ENCODE results near the gene UGGT2.

Gene UGGT2, protein sequence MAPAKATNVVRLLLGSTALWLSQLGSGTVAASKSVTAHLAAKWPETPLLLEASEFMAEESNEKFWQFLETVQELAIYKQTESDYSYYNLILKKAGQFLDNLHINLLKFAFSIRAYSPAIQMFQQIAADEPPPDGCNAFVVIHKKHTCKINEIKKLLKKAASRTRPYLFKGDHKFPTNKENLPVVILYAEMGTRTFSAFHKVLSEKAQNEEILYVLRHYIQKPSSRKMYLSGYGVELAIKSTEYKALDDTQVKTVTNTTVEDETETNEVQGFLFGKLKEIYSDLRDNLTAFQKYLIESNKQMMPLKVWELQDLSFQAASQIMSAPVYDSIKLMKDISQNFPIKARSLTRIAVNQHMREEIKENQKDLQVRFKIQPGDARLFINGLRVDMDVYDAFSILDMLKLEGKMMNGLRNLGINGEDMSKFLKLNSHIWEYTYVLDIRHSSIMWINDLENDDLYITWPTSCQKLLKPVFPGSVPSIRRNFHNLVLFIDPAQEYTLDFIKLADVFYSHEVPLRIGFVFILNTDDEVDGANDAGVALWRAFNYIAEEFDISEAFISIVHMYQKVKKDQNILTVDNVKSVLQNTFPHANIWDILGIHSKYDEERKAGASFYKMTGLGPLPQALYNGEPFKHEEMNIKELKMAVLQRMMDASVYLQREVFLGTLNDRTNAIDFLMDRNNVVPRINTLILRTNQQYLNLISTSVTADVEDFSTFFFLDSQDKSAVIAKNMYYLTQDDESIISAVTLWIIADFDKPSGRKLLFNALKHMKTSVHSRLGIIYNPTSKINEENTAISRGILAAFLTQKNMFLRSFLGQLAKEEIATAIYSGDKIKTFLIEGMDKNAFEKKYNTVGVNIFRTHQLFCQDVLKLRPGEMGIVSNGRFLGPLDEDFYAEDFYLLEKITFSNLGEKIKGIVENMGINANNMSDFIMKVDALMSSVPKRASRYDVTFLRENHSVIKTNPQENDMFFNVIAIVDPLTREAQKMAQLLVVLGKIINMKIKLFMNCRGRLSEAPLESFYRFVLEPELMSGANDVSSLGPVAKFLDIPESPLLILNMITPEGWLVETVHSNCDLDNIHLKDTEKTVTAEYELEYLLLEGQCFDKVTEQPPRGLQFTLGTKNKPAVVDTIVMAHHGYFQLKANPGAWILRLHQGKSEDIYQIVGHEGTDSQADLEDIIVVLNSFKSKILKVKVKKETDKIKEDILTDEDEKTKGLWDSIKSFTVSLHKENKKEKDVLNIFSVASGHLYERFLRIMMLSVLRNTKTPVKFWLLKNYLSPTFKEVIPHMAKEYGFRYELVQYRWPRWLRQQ (N-terminal part only)

DNA sequence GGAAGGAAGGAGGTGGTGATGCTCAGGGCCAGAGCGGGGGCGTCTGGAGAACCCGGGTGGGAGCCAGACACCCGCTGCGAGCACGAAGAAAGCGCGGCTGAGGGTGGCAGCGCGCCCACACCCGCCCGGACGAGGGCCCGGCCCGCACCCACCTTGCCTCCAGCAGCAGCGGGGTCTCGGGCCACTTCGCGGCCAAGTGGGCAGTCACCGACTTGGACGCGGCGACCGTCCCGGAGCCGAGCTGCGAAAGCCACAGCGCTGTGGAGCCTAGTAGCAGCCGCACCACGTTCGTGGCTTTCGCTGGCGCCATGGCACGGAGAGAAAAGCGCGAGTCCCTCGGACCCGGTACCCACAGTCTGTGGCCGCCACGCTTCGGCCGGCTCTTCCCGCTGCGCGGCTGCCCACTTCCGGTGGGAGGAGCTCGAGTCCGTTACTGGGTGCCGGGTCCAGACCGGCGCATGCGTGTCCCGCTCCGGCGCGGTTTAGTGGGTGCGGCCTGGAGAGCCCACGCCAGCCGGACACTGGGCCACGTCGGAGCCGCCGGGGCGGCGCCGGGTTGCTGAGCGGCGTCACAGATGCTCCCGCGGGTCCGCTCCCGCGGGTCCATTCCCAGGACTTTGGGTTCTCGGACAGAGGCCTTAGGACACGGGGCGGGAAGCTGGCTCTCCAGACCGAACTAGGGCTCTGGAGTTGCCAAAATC, at the start of gene UGGT2:
Gene UGGT2, minus strand, starts transcription at position 399 of the 701 bp plus-strand sequence. Its CDS starts 89 bp downstream, at position 310.
- peak in 1 of 2 donors; percentile 6 for DNase-seq (ENCODE audit: low read depth in 2 of 2)

- no peak for DNase-seq (ENCODE audit: low read depth in 2 of 2)
Observed at GRCh38 chr13:96100457-96101220, 47.4 kb upstream of the UGGT2 start.

GRCh38 chr13:96093296-96094006, 40.2 kb upstream of the UGGT2 start:
- no peak for DNase-seq (ENCODE audit: low read depth in 2 of 2)

DNA sequence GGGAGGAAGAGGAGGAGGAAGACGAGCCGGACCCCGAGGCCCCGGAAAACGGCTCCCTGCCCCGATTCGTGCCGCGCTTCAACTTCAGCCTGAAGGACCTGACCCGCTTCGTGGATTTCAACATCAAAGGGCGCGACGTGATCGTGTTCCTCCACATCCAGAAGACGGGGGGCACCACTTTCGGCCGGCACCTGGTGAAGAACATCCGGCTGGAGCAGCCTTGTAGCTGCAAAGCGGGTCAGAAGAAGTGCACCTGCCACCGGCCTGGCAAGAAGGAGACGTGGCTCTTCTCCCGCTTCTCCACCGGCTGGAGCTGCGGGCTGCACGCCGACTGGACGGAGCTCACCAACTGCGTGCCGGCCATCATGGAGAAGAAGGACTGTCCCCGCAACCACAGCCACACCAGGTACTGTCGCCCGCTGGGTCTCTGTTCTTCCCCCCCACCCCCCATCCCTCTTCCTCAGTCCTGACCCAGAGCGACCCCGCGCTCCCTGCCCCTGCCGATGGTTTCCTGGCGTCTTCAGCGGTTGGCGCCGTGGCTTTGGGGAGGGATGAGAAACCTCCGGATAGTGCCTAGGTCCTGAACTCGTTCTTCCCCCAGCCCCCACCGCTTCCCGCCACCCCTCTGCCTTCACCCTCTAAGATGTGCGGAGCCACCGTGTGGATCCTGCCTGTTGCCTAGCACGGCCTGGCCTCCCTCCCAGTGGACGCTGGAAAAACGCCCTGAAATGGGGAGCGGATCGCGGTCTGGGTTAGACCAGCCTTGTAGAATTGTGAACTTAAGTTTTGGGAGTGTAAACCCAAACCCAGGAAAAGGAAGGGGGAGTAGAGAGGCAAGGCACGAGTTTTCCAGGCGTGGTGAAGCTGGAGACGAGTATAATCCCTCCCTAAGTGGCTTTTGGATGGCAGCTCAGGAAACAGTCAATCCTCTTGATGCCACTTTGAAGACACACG, 38.2 kb upstream of the UGGT2 start:
- no peak for DNase-seq (ENCODE audit: low read depth in 2 of 2)

- no peak for DNase-seq (ENCODE audit: low read depth in 2 of 2)
Observed at GRCh38 chr13:96090240-96091101, 37.3 kb upstream of the UGGT2 start.

DNA sequence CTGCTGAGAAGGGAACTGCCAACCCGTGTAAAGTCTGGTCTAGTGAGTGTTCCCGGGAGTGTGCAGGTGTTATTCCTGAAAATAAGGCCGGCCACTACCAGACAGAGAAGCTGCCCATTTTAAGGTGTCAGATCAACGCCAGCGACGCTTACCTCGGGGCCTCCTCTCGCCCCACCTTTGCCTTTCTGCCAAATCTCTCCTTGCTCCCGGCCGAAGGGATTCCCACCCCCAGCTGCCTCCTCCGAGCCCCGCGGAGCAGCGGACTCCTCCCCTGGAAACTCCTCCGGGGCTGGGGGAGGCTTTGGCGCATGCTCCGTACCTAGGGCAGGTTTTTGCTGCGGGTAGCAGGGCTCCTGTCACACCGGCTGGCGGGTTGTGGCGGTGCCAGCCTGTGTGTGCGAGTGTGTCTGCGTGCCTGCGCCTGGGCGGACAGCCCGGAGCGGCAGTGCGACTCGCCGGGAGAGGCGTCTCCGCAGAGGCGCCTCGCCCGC, 36.6 kb upstream of the UGGT2 start, which contains the start of gene HS6ST3:
Gene HS6ST3, plus strand, starts transcription at position 359 of the 491 bp plus-strand sequence.
- no peak for DNase-seq (ENCODE audit: low read depth in 2 of 2)

DNA sequence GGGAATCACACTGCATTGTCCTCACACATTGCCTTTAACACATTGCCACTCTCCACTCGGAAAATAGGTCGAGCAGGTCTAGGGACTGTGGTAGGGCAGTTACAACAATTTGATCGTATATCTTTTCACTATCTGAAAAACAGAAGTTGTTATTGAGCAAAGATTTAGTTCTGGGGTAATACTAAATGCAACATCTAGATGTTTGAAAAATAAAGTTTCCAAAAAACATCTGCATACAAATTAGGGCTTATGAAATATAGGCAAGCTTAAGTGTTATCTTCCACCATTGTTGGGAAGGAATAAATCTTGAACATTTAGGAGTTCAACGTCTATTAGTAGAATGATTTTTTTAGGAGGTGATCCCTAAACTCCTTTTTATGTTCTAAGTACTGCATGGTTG, 35.9 kb upstream of the UGGT2 start:
- DNase-seq (ENCODE audit: low read depth in 2 of 2), result no peak

DNA sequence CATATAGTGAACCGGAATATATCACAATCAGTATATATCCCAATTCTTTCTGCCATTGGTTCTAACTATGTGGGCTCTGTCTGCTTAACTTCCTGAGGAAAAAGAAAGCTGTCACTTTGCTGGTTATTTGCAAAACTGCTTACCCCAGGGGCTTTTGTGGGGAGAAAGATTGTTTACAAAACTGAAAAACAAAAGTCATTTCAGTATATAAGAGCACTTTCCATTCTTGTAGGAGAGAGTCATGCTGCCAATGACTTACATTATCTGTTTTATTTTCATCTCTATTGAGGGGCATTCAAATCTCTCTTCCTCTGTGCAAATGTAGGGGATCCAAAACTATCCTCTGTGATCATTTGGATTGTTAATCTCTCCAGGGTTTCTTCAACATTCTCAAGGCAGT, 33.5 kb upstream of the UGGT2 start:
- DNase-seq (ENCODE audit: low read depth in 2 of 2), result no peak

GRCh38 chr13:96082640-96083039, 29.4 kb upstream of the UGGT2 start:
- DNase-seq (ENCODE audit: low read depth in 2 of 2), result no peak

GRCh38 chr13:96081888-96082287, 28.7 kb upstream of the UGGT2 start:
- DNase-seq (ENCODE audit: low read depth in 2 of 2), result no peak

DNA sequence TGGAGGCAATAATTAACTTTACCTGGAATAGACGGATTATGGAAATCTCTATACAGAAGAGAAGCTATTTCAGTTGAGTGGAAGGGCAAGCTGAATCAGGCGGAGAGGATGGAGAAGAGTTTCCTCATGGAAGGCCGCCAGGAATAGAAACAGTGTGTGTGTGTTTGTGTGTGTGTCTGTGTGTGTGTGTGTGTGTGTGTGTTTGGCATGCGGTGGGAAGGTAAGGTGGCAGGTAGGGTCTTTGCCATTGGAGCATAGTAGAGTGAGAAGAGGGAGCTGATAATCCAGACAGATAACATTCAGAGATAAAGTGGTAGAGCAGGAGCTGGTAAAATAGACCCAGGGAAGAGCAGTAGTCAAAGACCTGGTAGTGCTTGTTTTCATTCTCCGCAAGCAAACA, 27.5 kb upstream of the UGGT2 start:
- DNase-seq (ENCODE audit: low read depth in 2 of 2), result no peak

GRCh38 chr13:96075953-96076543, 22.8 kb upstream of the UGGT2 start:
- DNase-seq (ENCODE audit: low read depth in 2 of 2), result no peak

DNA sequence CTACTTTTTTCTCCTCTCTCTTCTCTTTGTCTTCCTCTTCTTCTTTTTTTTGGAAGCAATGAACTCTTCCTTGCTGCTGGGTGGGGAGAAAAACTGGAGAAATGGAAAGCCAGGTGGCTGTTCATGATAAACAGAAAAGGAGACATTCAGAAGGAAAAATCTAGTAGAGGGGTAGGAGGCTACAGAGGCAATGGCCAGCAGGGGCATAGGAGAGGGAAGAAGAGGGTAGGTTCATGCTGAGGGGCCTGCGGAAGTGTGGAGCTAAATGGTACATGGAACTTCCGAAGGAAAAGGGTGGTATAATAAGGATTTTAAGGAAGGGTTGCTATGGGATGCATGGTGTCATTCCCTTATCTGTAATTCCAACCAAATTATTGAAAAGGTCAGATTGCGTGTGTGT, 19.2 kb upstream of the UGGT2 start:
- DNase-seq (ENCODE audit: low read depth in 2 of 2), result no peak

GRCh38 chr13:96071504-96071903, 18.3 kb upstream of the UGGT2 start:
- no peak for DNase-seq (ENCODE audit: low read depth in 2 of 2)

DNA sequence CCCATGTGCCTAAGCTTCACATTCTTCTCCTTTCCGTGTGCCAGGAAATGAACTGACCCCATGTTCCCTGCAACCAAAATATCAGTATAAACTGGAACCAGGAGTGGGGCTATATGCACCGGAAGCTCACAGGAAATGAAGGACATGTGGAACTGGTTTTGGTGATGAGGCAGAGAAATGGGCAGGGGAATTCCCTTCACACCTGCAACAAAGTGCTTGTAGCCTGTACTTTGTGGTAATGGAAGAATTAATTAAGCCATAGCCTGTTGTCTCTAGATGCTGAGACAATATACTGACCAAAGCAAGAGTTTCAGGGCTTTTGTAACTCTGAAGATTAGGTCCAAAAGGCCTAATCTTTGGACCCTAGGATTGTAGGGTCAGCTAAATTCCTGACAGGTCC, 15.5 kb upstream of the UGGT2 start:
- no peak for DNase-seq (ENCODE audit: low read depth in 2 of 2)

DNA sequence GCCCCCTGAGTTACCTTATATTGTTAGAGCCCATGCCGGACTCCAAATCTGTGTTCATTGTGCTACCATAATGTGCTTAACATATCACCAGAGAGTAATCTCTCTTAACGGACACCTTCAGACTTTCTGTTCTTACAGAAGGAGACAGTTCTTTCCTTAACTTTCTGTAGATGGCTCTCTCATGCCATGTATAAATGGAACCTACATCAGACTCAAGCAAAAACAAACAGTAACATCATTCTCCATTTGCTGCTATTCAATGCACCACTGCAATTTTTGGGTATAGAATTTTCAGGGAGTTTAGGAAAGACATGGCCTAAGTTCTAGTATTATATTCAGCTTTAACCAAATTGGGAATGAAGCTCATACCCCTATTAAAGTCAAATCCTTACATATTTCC, 12.6 kb upstream of the UGGT2 start:
- no peak for DNase-seq (ENCODE audit: low read depth in 2 of 2)

- DNase-seq (ENCODE audit: low read depth in 2 of 2), result no peak
Observed at GRCh38 chr13:96052656-96053002, 572 bp downstream of the UGGT2 start.

All from activated CD4-positive, alpha-beta T cell treated with anti-CD3 and anti-CD28 coated beads for 24 hours (primary cell).